Loucy (cell line): ENCODE data around the gene YTHDF2.
"Not testable (repeated sequence)": the region's sequence is repeated elsewhere in the genome, so short reads cannot be mapped to it uniquely, and the experiment has no call there.

ENCODE experiments used
- CTCF ChIP-seq: fragments of 200-600 bp; sonication (generic); conservative IDR thresholded peaks from 2 replicates; pipeline ENCODE4 v1.5.1; 2014; ENCODE audit warnings: mild to moderate bottlenecking, antibody characterized with exemption, low read length
- EZH2phosphoT487 ChIP-seq: fragments of 200-600 bp; IDR thresholded peaks from 2 replicates; pipeline ENCODE4 v1.6.1; 2018; ENCODE audit warnings: antibody characterized with exemption, mild to moderate bottlenecking, moderate library complexity, borderline replicate concordance

- not testable (repeated sequence) for TF ChIP-seq CTCF, EZH2phosphoT487
Observed at GRCh38 chr1:28691627-28692026, 45.1 kb upstream of the YTHDF2 start.
